ENCODE results near the gene HS2ST1. TPM values are rescaled to one million over a fixed set of nuclear protein-coding genes. Genes with fewer than 3 reads are reported as not detected.

HS2ST1 gene
- total and polyA plus RNA-seq, 11 donors = 3.4 to 20.3 (median 13.6) TPM

GRCh38 chr1:86868477-86868876, 46.0 kb upstream of the HS2ST1 start:
- H3K4me3 ChIP-seq = no peak overlapping the region
- H3K27ac ChIP-seq = no peak overlapping the region
- peaks cover 0 to 17% (median 0%) of the 10 kb centered on the region in 12 donors for H3K4me1 ChIP-seq
- TF ChIP-seq POLR2A (IDR thresholded peaks at IDR 0.05) (no peak), CTCF (IDR thresholded peaks at IDR 0.05) (no peak)
- H3K9me3 ChIP-seq = no peaks in the 10 kb centered on the region
- DNase-seq (no peak), ATAC-seq (peak in 1 of 4 donors; percentile 36)
- no peaks in the 10 kb centered on the region for H3K27me3 ChIP-seq
- intact Hi-C loops (cut with DNase I) = loop anchor here in 1 of 10 donors (10.0 kb wide), 1 partner anchor 46 kb away; the partner anchor contains the start of genes HS2ST1 and SELENOF
- WGBS, 4 donors = 95 to 100% (median 97%) methylated on average over 1 of the region's 1 CpG
- H3K36me3 ChIP-seq = peaks cover 0 to 7% (median 0%) of the 10 kb centered on the region in 9 donors

GRCh38 chr1:86871001-86871400, 43.4 kb upstream of the HS2ST1 start:
- no peaks in the 10 kb centered on the region for H3K27me3 ChIP-seq
- H3K36me3 ChIP-seq = peaks cover 0 to 15% (median 0%) of the 10 kb centered on the region in 9 donors
- H3K4me1 ChIP-seq = peaks cover 0 to 17% (median 0%) of the 10 kb centered on the region in 12 donors
- no peak for ATAC-seq
- no peak for DNase-seq
- no peaks in the 10 kb centered on the region for H3K9me3 ChIP-seq
- 91 to 94% (median 91%) methylated on average over 3 of the region's 3 CpGs for WGBS, 4 donors
- intact Hi-C loops (cut with DNase I) = no loop called here
- no peak for TF ChIP-seq CTCF (IDR thresholded peaks at IDR 0.05)
- TF ChIP-seq POLR2A (IDR thresholded peaks at IDR 0.05) = no peak
- H3K27ac ChIP-seq = no peak overlapping the region
- H3K4me3 ChIP-seq = no peak overlapping the region

- H3K9me3 ChIP-seq = no peaks in the 10 kb centered on the region
- peaks cover 0 to 24% (median 4%) of the 10 kb centered on the region in 9 donors for H3K36me3 ChIP-seq
- ATAC-seq (no peak), DNase-seq (no peak)
- 93 to 97% (median 95%) methylated on average over 8 of the region's 8 CpGs for WGBS, 4 donors
- no peak overlapping the region for H3K27ac ChIP-seq
- intact Hi-C loops (cut with DNase I) = no loop called here
- no peak overlapping the region for H3K4me3 ChIP-seq
- H3K4me1 ChIP-seq = peaks cover 0 to 12% (median 0%) of the 10 kb centered on the region in 12 donors
- H3K27me3 ChIP-seq = no peaks in the 10 kb centered on the region
- TF ChIP-seq CTCF (IDR thresholded peaks at IDR 0.05) (no peak), POLR2A (IDR thresholded peaks at IDR 0.05) (no peak)
These were observed 42.3 kb upstream of the HS2ST1 start for GRCh38 chr1:86872086-86872485.

GRCh38 chr1:86875722-86876121, 38.7 kb upstream of the HS2ST1 start:
- H3K36me3 ChIP-seq = peaks cover 0 to 57% (median 35%) of the 10 kb centered on the region in 9 donors
- 91 to 100% (median 98%) methylated on average over 1 of the region's 1 CpG for WGBS, 4 donors

More at GRCh38 chr1:86875722-86876121, 38.7 kb upstream of the HS2ST1 start:
- intact Hi-C loops (cut with DNase I) = no loop called here
- ATAC-seq (no peak), DNase-seq (no peak)
- no peak overlapping the region for H3K27ac ChIP-seq
- no peaks in the 10 kb centered on the region for H3K27me3 ChIP-seq
- TF ChIP-seq POLR2A (IDR thresholded peaks at IDR 0.05) (no peak), CTCF (IDR thresholded peaks at IDR 0.05) (no peak)
- no peaks in the 10 kb centered on the region for H3K9me3 ChIP-seq
- no peak overlapping the region for H3K4me3 ChIP-seq
- no peaks in the 10 kb centered on the region for H3K4me1 ChIP-seq
